NCI-H2171 treated with DMSO at 0.1 percent for 48 hours (cell line): ENCODE results near the gene CCDC88C.
"Not testable (repeated sequence)": the region's sequence is repeated elsewhere in the genome, so short reads cannot be mapped to it uniquely, and the experiment has no call there.

Source experiments
- DNase-seq: peaks from one replicate; lab custom pipeline; 2025; lab: John Stamatoyannopoulos, UW

Gene CCDC88C

GRCh38 chr14:91269076-91269991 is 148.3 kb downstream of the CCDC88C start:
- DNase-seq = no peak

- no peak for DNase-seq
Measured at GRCh38 chr14:91267965-91268437, 149.6 kb downstream of the CCDC88C start.

- DNase-seq = not testable (repeated sequence)
Measured at GRCh38 chr14:91266276-91266675, 151.3 kb downstream of the CCDC88C start.

GRCh38 chr14:91265404-91265803 is 152.2 kb downstream of the CCDC88C start:
- DNase-seq = no peak

GRCh38 chr14:91264151-91265150 is 153.2 kb downstream of the CCDC88C start:
- DNase-seq = no peak

- DNase-seq = no peak
Measured at GRCh38 chr14:91263329-91263728, 154.3 kb downstream of the CCDC88C start.

GRCh38 chr14:91261986-91262549 is 155.6 kb downstream of the CCDC88C start:
- DNase-seq = no peak

- no peak for DNase-seq
Measured at GRCh38 chr14:91261115-91261514, 156.5 kb downstream of the CCDC88C start.

GRCh38 chr14:91258876-91259275 is 158.7 kb downstream of the CCDC88C start:
- DNase-seq = no peak

GRCh38 chr14:91258011-91258618 is 159.5 kb downstream of the CCDC88C start:
- DNase-seq = no peak

GRCh38 chr14:91257328-91258010 is 160.2 kb downstream of the CCDC88C start:
- peak; percentile 69 for DNase-seq

GRCh38 chr14:91256661-91257060 is 161.0 kb downstream of the CCDC88C start:
- no peak for DNase-seq

GRCh38 chr14:91255026-91255695 is 162.5 kb downstream of the CCDC88C start:
- peak; percentile 74 for DNase-seq

- DNase-seq = no peak
Measured at GRCh38 chr14:91254461-91254860, 163.2 kb downstream of the CCDC88C start.

- no peak for DNase-seq
Measured at GRCh38 chr14:91253795-91254323, 163.8 kb downstream of the CCDC88C start.

- peak; percentile 39 for DNase-seq
Measured at GRCh38 chr14:91252871-91253794, 164.5 kb downstream of the CCDC88C start.

GRCh38 chr14:91250912-91251311 is 166.7 kb downstream of the CCDC88C start:
- peak; percentile 40 for DNase-seq

- DNase-seq = peak; percentile 85
Measured at GRCh38 chr14:91249841-91250616, 167.6 kb downstream of the CCDC88C start.
